Measurements from ENCODE around the gene NGFR.

Gene NGFR, protein sequence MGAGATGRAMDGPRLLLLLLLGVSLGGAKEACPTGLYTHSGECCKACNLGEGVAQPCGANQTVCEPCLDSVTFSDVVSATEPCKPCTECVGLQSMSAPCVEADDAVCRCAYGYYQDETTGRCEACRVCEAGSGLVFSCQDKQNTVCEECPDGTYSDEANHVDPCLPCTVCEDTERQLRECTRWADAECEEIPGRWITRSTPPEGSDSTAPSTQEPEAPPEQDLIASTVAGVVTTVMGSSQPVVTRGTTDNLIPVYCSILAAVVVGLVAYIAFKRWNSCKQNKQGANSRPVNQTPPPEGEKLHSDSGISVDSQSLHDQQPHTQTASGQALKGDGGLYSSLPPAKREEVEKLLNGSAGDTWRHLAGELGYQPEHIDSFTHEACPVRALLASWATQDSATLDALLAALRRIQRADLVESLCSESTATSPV

GRCh38 chr17:49494986-49495841, at the start of gene NGFR:
Gene NGFR (plus strand): TSS chr17:49495293. CDS start chr17:49495418, 125 bp downstream.
- peak; percentile 25 for DNase-seq

DNA sequence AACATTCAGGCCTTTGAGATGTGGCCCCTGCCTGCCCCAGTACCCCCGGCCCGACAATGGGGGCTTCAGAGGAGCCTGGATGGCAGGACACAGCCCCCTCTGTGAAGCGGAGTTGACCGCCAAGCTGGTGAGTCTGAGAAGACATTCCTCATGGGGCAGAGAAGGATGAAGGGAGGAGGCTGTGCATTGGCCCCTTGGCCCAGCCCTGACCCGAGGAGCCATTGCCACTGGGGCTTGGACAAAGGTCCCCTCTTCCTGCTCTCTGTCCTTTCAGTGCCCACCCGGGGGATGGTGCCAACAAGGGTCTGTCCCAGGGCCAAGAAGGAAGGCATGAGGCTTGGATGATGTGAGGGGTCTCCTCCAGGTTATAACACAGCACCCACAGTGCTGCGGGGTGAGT, 49.5 kb upstream of the NGFR start:
- DNase-seq = no peak

GRCh38 chr17:49447628-49448302, 47.3 kb upstream of the NGFR start:
- no peak for DNase-seq

- no peak for DNase-seq
Measured at GRCh38 chr17:49450181-49450580, 44.9 kb upstream of the NGFR start.

GRCh38 chr17:49450735-49451134, 44.4 kb upstream of the NGFR start:
- no peak for DNase-seq

DNA sequence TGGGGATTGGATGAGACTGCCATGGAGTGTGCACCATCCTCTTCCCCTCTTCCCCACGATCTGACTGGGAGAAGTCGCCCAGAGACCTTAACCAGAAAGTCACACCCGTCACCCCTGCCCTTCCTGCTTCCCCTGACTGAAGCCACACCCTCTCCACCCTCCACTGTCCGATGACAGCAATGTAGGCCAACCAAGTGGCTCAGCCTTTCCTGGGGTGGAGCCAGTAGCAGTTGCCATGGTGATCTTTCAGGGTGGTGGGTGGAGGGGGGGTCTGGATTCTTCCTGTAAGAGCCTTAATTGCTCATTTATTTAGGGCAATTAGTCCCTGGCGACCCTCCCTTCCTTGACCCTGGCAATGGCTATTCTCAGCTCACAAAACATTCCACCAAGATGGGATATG, 42.9 kb upstream of the NGFR start:
- DNase-seq = no peak

- no peak for DNase-seq
Measured at GRCh38 chr17:49452661-49453060, 42.4 kb upstream of the NGFR start.

DNA sequence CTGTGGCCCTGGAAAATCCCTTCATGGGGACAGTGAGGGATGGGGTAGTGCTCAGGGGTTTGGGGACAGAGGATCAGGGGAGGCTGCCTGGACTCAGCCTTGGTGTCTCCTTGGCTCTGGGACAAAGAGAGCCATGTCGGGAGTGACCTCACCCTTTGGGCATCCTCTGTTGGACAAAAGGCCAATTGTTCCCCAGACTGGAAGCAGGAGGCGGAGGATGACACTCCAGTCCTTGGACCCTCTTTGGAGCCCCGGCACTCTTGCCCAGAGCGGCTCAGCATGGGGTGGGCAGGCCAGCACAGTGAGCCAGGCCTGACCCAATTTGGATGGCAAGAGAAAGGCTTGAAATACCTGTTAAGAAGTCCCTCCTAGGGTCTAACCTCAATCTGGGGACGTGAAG, 41.0 kb upstream of the NGFR start:
- no peak for DNase-seq

DNA sequence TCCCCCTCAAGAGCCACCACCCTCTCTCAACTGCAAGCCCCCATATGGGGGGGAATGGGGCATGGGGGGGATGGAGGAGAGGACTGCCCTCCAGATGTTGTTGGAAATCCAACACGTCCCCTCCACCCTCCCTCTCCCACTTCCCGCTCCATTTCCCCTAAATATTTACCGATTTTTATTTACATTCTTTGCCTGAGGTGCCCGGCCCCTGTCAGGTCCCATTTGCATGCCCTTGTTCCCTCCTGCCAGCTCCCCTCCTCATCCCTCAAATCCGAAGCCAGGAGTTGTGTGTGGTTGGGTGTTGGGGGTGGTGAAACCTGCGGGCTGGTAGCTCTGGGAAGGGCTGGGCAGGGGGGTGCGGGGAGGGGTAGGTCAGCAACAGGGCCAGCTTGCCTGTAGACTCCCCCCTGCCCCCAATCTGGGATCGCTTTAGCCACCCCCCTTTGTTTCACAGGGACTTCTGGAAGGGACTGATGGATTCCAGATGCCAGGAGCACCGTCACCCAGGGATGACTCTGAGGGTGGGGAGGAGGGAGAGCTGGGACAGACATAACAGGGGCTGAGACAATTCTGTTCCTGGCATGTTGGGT, 39.7 kb upstream of the NGFR start:
- DNase-seq = no peak

DNA sequence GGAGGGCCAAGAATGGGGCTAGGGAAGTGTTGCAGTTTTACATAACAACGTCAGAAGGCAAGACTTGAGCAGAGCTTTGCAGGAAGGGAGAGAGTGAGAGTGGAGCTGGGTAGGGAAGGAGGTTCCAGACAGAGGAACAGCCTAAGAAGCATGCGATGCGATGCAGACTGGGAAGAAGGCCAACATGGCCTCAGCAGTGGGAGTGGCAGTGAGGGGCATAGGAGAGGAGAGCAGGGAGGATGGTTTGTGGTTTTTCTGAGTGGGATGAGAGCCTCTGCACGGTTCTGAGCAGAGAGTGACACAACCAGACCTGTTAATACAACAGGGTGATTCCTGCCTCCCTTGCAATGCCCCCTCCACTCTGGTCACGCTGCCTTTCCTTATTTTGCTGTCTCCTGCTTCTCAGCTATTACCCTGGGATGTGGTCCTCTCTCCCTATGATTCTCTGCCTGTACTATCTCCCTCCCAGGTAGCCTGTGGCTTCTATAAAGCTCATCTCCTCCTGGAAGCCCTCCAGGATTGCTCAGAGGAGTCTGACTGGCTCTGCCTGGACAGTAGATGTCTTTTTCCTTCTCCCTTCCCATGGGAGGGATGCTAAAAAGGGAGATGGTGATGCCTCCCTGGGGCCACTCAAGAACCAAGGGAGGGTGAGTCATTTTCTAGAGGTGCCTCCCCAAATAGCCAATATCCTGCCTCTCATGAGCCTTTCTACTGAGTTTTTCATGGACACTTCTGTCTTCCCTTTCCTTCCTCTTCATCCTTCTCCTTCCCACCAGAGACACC, 38.7 kb upstream of the NGFR start:
- DNase-seq = no peak

GRCh38 chr17:49457564-49458535, 37.2 kb upstream of the NGFR start:
- DNase-seq = no peak

DNA sequence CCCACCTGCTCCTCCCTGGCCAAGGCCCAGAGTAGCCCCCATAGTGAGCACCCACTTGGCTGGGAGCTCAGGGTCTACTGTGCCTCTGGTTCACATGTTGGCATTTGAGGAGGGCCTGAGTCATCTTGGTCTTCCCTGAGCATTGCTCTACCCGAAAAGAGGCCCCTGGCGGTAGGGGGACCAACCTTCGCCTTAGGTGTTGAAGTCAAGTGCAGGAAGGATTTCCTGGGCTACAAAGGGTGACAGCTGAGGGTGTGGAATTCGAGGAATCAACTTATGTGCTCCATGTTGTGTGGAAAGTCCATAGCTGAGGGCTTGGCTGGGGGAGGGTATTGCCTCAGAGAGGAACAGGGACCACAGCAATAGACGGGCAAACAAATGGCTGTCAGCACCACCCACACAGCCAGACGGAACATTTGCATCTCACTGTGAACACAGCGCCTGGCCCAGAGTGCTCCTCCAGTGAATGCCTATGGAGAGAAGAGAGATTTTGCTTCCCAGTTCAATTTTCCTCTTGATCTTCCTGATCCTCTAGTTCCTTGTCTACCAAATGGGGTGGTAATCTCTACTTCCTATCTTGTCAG, 35.6 kb upstream of the NGFR start:
- no peak for DNase-seq

DNA sequence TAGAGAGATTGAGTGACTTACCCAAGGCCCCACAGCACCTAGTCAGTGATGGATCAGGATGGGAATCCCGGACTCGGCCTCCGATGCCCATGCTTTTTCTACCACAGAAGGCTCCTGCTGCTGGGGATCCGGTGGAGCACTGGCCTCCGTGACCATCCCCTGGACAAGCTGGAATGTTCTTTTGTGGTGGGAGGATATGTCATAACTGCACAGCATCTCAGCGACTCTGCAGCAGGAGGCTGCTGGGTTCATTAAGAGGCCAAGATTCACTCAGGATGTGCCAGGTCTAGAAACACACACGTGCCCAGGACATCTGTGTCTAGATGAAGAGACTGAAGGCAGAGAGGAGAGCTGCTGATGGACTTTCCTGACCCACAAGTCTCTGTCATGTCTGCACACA, 34.7 kb upstream of the NGFR start:
- DNase-seq = no peak

- no peak for DNase-seq
Measured at GRCh38 chr17:49461580-49461979, 33.5 kb upstream of the NGFR start.

DNA sequence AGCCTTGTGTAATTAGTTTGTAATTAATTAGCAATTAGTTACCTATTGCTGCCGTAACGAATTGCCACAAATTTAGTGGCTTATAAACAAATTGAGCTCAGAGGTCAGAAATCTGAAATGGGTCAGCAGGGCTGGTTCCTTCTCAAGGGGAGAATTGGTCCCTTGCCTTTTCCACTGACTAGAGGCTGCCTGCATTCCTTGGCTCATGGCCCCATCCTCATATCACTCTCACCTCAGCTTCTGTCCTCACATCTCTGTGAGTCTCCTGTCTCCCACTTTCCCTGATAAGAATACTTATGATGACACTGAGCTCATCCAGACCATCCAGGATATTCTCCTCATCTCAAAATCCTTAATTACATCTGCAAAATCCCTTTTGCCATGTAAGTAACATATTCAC, 31.0 kb upstream of the NGFR start:
- no peak for DNase-seq

DNA sequence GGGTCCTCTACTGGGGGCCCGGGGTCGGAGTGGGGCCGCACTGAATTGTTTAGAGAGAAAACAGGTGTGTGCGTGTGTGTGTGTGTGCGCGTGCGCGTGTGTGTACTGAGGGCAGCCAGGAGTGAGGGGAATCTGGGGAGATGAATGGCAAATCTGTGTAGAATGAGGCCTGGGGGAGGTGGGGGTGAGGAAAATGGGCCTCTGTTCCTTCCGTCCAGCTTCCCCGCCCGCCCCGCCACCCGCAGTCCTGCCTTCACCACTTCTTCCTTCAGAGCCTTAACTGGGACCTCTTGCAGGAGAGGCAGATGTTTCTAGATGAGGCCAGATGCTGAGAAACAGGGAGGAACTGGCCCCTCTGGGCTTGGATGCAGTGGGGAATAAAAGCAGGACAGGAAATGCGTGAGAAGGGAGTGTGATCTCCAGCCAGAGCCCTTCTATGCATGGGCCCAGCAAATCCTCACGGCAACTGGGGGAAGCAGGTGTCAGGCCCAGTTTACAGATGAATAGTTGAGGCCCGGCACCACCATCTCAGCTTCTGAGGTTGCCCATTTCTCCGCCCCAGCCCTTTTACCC, 29.7 kb upstream of the NGFR start:
- no peak for DNase-seq

DNA sequence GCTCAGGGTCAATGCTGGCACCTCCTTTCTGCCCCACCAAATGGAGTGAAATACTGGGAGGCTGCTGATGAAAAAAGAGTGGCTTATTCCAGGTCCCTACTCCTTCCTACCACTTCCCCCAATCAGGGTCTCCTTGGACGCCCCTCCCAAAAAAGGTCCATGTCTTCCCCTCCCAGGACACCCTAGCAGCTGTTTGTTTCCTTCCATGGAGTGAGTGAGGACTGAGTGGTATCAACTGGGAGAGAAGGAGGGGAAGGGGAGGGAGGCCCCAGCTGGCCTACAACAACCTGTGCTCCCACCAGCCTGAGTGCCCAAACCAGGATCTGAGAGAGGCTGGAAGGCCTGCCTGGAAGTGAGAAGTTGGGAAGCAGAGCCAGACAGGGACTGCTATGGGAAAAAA, 28.7 kb upstream of the NGFR start:
- no peak for DNase-seq

DNA sequence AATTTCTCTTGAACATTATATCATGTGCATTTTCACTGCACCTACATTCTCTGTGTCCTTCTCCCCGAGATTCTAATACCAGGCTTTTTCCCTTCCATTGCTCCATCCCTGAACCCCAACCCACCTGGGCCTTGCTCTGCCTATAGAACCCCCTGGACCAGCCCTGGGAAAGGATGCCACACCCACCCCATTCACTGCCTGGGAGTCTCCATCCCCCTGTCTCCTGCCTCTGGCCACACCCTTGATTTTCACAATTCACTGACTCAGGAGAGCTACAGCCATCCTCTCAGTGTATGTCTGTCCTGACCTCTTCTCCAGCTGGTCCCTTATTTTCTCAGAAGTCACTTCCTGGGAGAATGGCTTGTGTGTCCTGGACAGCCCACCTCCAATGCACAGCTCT, 27.9 kb upstream of the NGFR start:
- no peak for DNase-seq

GRCh38 chr17:49468811-49469385, 26.2 kb upstream of the NGFR start:
- no peak for DNase-seq
